Measurements from ENCODE around the gene FRMD4B.

GRCh38 chr3:69162308-69162980 lies 223.4 kb downstream of the FRMD4B start:
- TF ChIP-seq REST (IDR thresholded peaks at IDR 0.05; ENCODE audit: insufficient read depth in 1 of 2, low read depth in 2 of 2, low read length in 1 of 2) = no peak
- TF ChIP-seq CTCF (IDR thresholded peaks at IDR 0.05) = no peak
- no peak for TF ChIP-seq SIN3A (IDR thresholded peaks at IDR 0.05; ENCODE audit: borderline replicate concordance, insufficient read depth, low read depth, low read length)
- TF ChIP-seq TCF7L2 (IDR thresholded peaks at IDR 0.05; ENCODE audit: low read depth, low read length) = no peak
- TF ChIP-seq POLR2AphosphoS5 (IDR thresholded peaks at IDR 0.05; ENCODE audit: low read depth, low read length) = no peak
